Natural killer cell (primary cell): ENCODE measurements around the gene CLEC3B. TPM values are rescaled to one million over a fixed set of nuclear protein-coding genes. Genes with fewer than 3 reads are reported as not detected.

ENCODE experiments used
- ATAC-seq, 3 donors: fragments of 150-1000 bp in 2 of 3; fragments of 200-7000 bp in 1 of 3; cut with Tn5 transposase; 1 replicate in 1 of 3; 2 replicates in 2 of 3; pipeline ENCODE4 v1.10.0; 2021; ENCODE audit warnings: mild to moderate bottlenecking in 2 of 3, moderate library complexity in 2 of 3
- DNase-seq, 2 donors: peaks; one replicate each; pipeline versions ENCODE4 v3.0.0 to v3.0.0-alpha.2; 2013 to 2021; ENCODE audit warnings: mixed read lengths in 1 of 2
- H3K27ac ChIP-seq: one replicate; pipeline ENCODE4 v1.5.1; 2013; ENCODE audit warnings: mild to moderate bottlenecking, low read length
- H3K27me3 ChIP-seq: one replicate; pipeline ENCODE4 v1.6.1; 2013; ENCODE audit warnings: low read length; ENCODE audit not compliant: control insufficient read depth, insufficient read depth
- H3K36me3 ChIP-seq: one replicate; pipeline ENCODE4 v1.6.1; 2013; ENCODE audit warnings: low read length; ENCODE audit not compliant: control insufficient read depth, insufficient read depth
- H3K4me1 ChIP-seq: one replicate; pipeline ENCODE4 v1.6.1; 2013; ENCODE audit warnings: low read length; ENCODE audit not compliant: control insufficient read depth, insufficient read depth
- H3K4me3 ChIP-seq: one replicate; pipeline ENCODE4 v1.5.1; 2013; ENCODE audit warnings: low read length
- H3K9me3 ChIP-seq: one replicate; pipeline ENCODE4 v1.6.1; 2013; ENCODE audit warnings: low read length; ENCODE audit not compliant: control insufficient read depth, insufficient read depth
- H3K27ac Mint-ChIP-seq, 2 donors: one replicate each; pipeline ENCODE4 v1.8.0; 2022; ENCODE audit warnings: mild to moderate bottlenecking in 2 of 2, mixed read lengths in 2 of 2, moderate library complexity in 1 of 2
- H3K27me3 Mint-ChIP-seq, 2 donors: one replicate each; pipeline ENCODE4 v1.8.0; 2022; ENCODE audit warnings: low read depth in 2 of 2, mixed read lengths in 2 of 2
- H3K36me3 Mint-ChIP-seq: one replicate; pipeline ENCODE4 v1.8.0; 2022; ENCODE audit warnings: mixed read lengths
- H3K4me1 Mint-ChIP-seq, 2 donors: one replicate each; pipeline ENCODE4 v1.8.0; 2022; ENCODE audit warnings: mixed read lengths in 2 of 2
- H3K4me3 Mint-ChIP-seq: one replicate; pipeline ENCODE4 v1.8.0; 2022; ENCODE audit warnings: mild to moderate bottlenecking, moderate library complexity, mixed read lengths
- H3K9me3 Mint-ChIP-seq, 2 donors: one replicate each; pipeline ENCODE4 v1.8.0; 2022; ENCODE audit warnings: mixed read lengths in 2 of 2
- CTCF ChIP-seq: fragments of 200-600 bp; IDR thresholded peaks from one replicate; pipeline ENCODE4 v1.8.0; 2022; ENCODE audit warnings: antibody characterized with exemption
- WGBS: methylation state at CpG from one replicate; pipeline ENCODE4 v1.1.7; 2013; ENCODE audit warnings: missing lambda C conversion rate; ENCODE audit not compliant: insufficient coverage; 5-methylcytosine and 5-hydroxymethylcytosine counted together
- intact Hi-C: fragments of 100-400 bp; cut with micrococcal nuclease; formaldehyde crosslinking; loops from one replicate; pipeline ENCODE4 v1.14.2; 2022
- total RNA-seq, 4 donors: library from RNA; stranded (reverse); fragments of 120-200 nt in 1 of 4; gene quantifications; one replicate each; pipeline versions ENCODE4 v1.2.3 to v1.2.4, GENCODE V29; 2013 to 2022

Gene CLEC3B
- total RNA-seq, 3 donors from 2014 or later (not counting 1 experiment from before 2014, with no cell fraction given), result 0.87 to 1.5 (median 1.1) TPM

DNA sequence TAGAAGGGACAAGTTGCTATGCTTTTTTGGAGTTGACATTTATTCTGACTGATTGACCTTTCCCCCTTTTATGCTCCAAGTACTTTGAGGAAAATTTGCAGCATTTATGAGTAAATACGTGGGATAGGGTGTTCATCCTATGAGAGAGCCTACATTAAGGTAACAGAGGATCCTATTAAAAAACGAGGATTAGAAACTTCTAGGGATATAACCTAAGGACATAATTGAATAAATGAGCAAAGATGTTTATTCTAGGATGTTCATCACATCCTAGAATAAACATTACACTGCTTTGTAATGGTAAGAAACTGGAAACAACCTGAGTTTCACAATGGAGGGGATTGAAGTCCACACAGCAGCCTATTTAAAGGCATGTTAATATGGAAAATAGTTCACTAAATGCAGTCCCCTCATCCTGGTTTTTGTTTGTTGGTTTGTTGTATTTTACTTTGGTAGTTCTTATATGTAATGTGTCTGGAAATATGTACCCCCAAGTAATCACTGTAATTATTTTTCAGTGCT, 23.9 kb upstream of the CLEC3B start:
- Mint-ChIP-seq H3K4me3 (no peak overlapping the region), H3K36me3 (peaks cover 10% of the 10 kb centered on the region)

DNA sequence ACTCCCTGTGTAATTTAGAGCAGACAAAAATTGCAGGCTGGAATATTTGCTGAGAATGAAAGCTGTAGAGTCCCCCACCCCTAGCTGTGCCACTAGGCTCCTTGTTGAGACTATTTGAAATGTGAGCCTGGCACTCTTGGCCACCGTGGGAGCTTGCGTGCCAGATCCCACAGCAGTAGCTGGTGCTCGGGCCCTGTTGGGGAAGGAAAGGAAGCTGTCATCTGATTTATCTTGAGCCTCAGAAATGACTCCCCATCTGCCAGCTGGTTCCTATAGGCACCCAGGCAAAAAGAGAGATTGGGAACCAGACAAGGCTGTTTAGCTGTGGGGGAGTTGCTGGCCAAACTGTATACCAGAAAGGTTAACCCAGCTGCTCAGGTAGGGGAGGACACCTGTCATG, 23.4 kb upstream of the CLEC3B start:
- H3K36me3 ChIP-seq, result peaks cover 47% of the 10 kb centered on the region

More for the DNA sequence above, 23.9 kb upstream of the CLEC3B start:
- no peak for TF ChIP-seq CTCF
- no peak overlapping the region for H3K27ac Mint-ChIP-seq
- no peak overlapping the region for H3K4me3 ChIP-seq
- DNase-seq (no peak), ATAC-seq (no peak)
- H3K4me1 ChIP-seq, result peaks cover 8% of the 10 kb centered on the region
- peaks cover 28 to 31% of the 10 kb centered on the region in 2 donors for H3K4me1 Mint-ChIP-seq
- H3K9me3 ChIP-seq, result no peaks in the 10 kb centered on the region
- WGBS, result 100% methylated on average over 1 of the region's 2 CpGs
- peaks cover 48% of the 10 kb centered on the region for H3K36me3 ChIP-seq
- no peaks in the 10 kb centered on the region for H3K27me3 ChIP-seq
- no peaks in the 10 kb centered on the region for H3K9me3 Mint-ChIP-seq
- intact Hi-C loops, result no loop called here
- H3K27me3 Mint-ChIP-seq, result no peaks in the 10 kb centered on the region
- H3K27ac ChIP-seq, result no peak overlapping the region

DNA sequence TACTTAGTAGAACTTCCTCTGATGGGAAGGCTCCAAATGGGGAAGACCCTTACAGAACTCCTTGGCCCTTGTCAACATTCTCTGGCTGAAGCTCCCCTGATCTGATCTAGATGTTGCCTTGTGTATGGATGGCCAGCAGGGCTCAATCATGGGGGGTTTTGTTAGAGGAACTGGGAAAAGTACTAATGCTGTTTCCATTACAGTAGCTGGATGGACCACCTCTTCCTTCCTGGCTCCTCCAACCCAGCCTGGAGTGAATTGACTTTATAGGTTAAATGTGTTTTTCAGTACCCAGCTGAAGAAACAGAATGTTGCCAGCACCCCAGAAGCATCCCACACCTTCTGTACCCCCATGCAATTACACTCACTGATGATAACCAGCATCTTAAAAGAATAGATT, 22.7 kb upstream of the CLEC3B start:
- Mint-ChIP-seq H3K36me3 (peaks cover 10% of the 10 kb centered on the region), H3K4me1 (peaks cover 32 to 33% of the 10 kb centered on the region in 2 donors), H3K4me3 (no peak overlapping the region), H3K27me3 (no peaks in the 10 kb centered on the region), H3K27ac (peak overlapping the region in 1 of 2 donors; percentile 74), H3K9me3 (no peaks in the 10 kb centered on the region)
- intact Hi-C loops, result no loop called here
- no peaks in the 10 kb centered on the region for H3K27me3 ChIP-seq
- no peak for TF ChIP-seq CTCF
- ATAC-seq, result no peak
- no peaks in the 10 kb centered on the region for H3K9me3 ChIP-seq
- H3K4me3 ChIP-seq, result no peak overlapping the region
- peaks cover 47% of the 10 kb centered on the region for H3K36me3 ChIP-seq
- H3K27ac ChIP-seq, result no peak overlapping the region
- peaks cover 8% of the 10 kb centered on the region for H3K4me1 ChIP-seq
- no peak for DNase-seq

More for the DNA sequence above, 23.4 kb upstream of the CLEC3B start:
- Histone ChIP-seq H3K9me3 (no peaks in the 10 kb centered on the region), H3K27me3 (no peaks in the 10 kb centered on the region), H3K4me1 (peaks cover 8% of the 10 kb centered on the region), H3K4me3 (no peak overlapping the region), H3K27ac (no peak overlapping the region)
- DNase-seq, result no peak
- ATAC-seq, result no peak
- TF ChIP-seq CTCF, result no peak
- no peak overlapping the region for H3K4me3 Mint-ChIP-seq
- intact Hi-C loops, result no loop called here
- 77% methylated on average over 3 of the region's 3 CpGs for WGBS
- peaks cover 28 to 32% of the 10 kb centered on the region in 2 donors for H3K4me1 Mint-ChIP-seq
- no peaks in the 10 kb centered on the region for H3K27me3 Mint-ChIP-seq
- H3K36me3 Mint-ChIP-seq, result peaks cover 10% of the 10 kb centered on the region
- peak overlapping the region in 1 of 2 donors; percentile 74 for H3K27ac Mint-ChIP-seq
- H3K9me3 Mint-ChIP-seq, result no peaks in the 10 kb centered on the region

DNA sequence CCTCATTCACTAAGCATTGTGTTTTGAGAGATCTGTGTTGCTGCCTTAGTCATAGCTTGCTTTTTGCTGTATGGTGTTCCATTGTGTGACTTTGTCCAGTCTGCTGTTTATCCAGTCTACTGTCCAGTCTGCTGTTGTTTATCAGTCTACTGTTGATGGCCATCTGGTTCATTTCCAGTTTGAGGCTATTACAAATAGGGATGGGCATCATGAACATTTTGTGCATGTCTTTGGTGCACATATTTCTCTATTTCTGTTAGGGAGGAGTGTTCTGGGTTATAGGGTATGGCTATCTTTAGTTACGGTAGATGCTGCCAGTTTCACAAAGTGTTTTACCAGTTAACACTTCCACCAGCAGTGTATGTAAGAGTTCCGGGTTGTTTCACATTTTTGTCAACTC, 22.2 kb upstream of the CLEC3B start:
- H3K27me3 Mint-ChIP-seq, result no peaks in the 10 kb centered on the region
- intact Hi-C loops, result no loop called here
- no peak overlapping the region for H3K4me3 ChIP-seq
- DNase-seq (no peak), ATAC-seq (peak in 1 of 3 donors; percentile 66)
- no peak overlapping the region for H3K4me3 Mint-ChIP-seq
- no peaks in the 10 kb centered on the region for H3K9me3 Mint-ChIP-seq
- peaks cover 32 to 33% of the 10 kb centered on the region in 2 donors for H3K4me1 Mint-ChIP-seq
- H3K27ac ChIP-seq, result no peak overlapping the region
- H3K9me3 ChIP-seq, result no peaks in the 10 kb centered on the region
- H3K36me3 Mint-ChIP-seq, result peaks cover 10% of the 10 kb centered on the region
- H3K36me3 ChIP-seq, result peaks cover 47% of the 10 kb centered on the region
- no peak for TF ChIP-seq CTCF
- H3K27ac Mint-ChIP-seq, result peak overlapping the region in 1 of 2 donors; percentile 74
- 59% methylated on average over 2 of the region's 2 CpGs for WGBS
- H3K4me1 ChIP-seq, result peaks cover 8% of the 10 kb centered on the region
- no peaks in the 10 kb centered on the region for H3K27me3 ChIP-seq
